ENCODE results near the gene DOC2B. TPM values are rescaled to one million over a fixed set of nuclear protein-coding genes. Genes with fewer than 3 reads are reported as not detected.
"Not testable (repeated sequence)": the region's sequence is repeated elsewhere in the genome, so short reads cannot be mapped to it uniquely, and the experiment has no call there.

DOC2B gene
- total RNA-seq, 1 donor from 2014 or later = 0.26 TPM

- DNase-seq (ENCODE audit: low read depth) (peak; percentile 41), FAIRE-seq (no peak)
- Histone ChIP-seq H3K27me3 (ENCODE audit: control insufficient read depth, insufficient read depth, low read length) (no peaks in the 10 kb centered on the region), H3K4me3 (ENCODE audit: low read depth, low read length) (no peak overlapping the region), H3K36me3 (ENCODE audit: control insufficient read depth, insufficient read depth, low read length) (no peaks in the 10 kb centered on the region)
- no peak for TF ChIP-seq CTCF (IDR thresholded peaks at IDR 0.05; ENCODE audit: insufficient read depth, low read length, severe bottlenecking)
Observed at GRCh38 chr17:199806-200545, 18.5 kb upstream of the DOC2B start.

- Histone ChIP-seq H3K4me3 (ENCODE audit: low read depth, low read length) (no peak overlapping the region), H3K27me3 (ENCODE audit: control insufficient read depth, insufficient read depth, low read length) (no peaks in the 10 kb centered on the region), H3K36me3 (ENCODE audit: control insufficient read depth, insufficient read depth, low read length) (no peaks in the 10 kb centered on the region)
- FAIRE-seq = no peak
- no peak for TF ChIP-seq CTCF (IDR thresholded peaks at IDR 0.05; ENCODE audit: insufficient read depth, low read length, severe bottlenecking)
- no peak for DNase-seq (ENCODE audit: low read depth)
Observed at GRCh38 chr17:199191-199604, 17.7 kb upstream of the DOC2B start.

GRCh38 chr17:198225-198624, 16.8 kb upstream of the DOC2B start:
- not testable (repeated sequence) for DNase-seq (ENCODE audit: low read depth); H3K4me3 ChIP-seq (ENCODE audit: low read depth, low read length); H3K36me3 ChIP-seq (ENCODE audit: control insufficient read depth, insufficient read depth, low read length); H3K27me3 ChIP-seq (ENCODE audit: control insufficient read depth, insufficient read depth, low read length)
- FAIRE-seq = peak; percentile 99

GRCh38 chr17:197352-197751, 15.9 kb upstream of the DOC2B start:
- FAIRE-seq = peak; percentile 85
- Histone ChIP-seq H3K27me3 (ENCODE audit: control insufficient read depth, insufficient read depth, low read length) (no peaks in the 10 kb centered on the region), H3K4me3 (ENCODE audit: low read depth, low read length) (no peak overlapping the region), H3K36me3 (ENCODE audit: control insufficient read depth, insufficient read depth, low read length) (no peaks in the 10 kb centered on the region)
- TF ChIP-seq CTCF (IDR thresholded peaks at IDR 0.05; ENCODE audit: insufficient read depth, low read length, severe bottlenecking) = no peak
- DNase-seq (ENCODE audit: low read depth) = no peak

GRCh38 chr17:194828-195602, 13.6 kb upstream of the DOC2B start:
- H3K4me3 ChIP-seq (ENCODE audit: low read depth, low read length) = no peak overlapping the region
- FAIRE-seq (no peak), DNase-seq (ENCODE audit: low read depth) (no peak)
- no peaks in the 10 kb centered on the region for H3K27me3 ChIP-seq (ENCODE audit: control insufficient read depth, insufficient read depth, low read length)
- H3K36me3 ChIP-seq (ENCODE audit: control insufficient read depth, insufficient read depth, low read length) = no peaks in the 10 kb centered on the region
- no peak for TF ChIP-seq CTCF (IDR thresholded peaks at IDR 0.05; ENCODE audit: insufficient read depth, low read length, severe bottlenecking)
